ENCODE measurements around the gene POU6F1. TPM values are rescaled to one million over a fixed set of nuclear protein-coding genes. Genes with fewer than 3 reads are reported as not detected.
"Not testable (repeated sequence)": the region's sequence is repeated elsewhere in the genome, so short reads cannot be mapped to it uniquely, and the experiment has no call there.

POU6F1 gene
- 0.26 and 0.64 TPM in 2 replicates for total RNA-seq

- Histone ChIP-seq H3K27me3 (ENCODE audit: control insufficient read depth, insufficient read depth, low read length) (no peaks in the 10 kb centered on the region), H3K36me3 (ENCODE audit: control insufficient read depth, insufficient read depth, low read length) (no peaks in the 10 kb centered on the region), H3K4me3 (ENCODE audit: low read depth, low read length) (peak within 1 kb of the TSS; percentile 53)
- peak; percentile 54 for DNase-seq (ENCODE audit: low read depth)
- peak; percentile 61 for TF ChIP-seq CTCF (IDR thresholded peaks at IDR 0.05; ENCODE audit: insufficient read depth, low read length, severe bottlenecking)
- no peak for FAIRE-seq
Observed at GRCh38 chr12:51217968-51218606, at the start of gene POU6F1. POU6F1 (minus strand) TSS chr12:51218062; CDS start chr12:51206836, 11,226 bp downstream.

DNA sequence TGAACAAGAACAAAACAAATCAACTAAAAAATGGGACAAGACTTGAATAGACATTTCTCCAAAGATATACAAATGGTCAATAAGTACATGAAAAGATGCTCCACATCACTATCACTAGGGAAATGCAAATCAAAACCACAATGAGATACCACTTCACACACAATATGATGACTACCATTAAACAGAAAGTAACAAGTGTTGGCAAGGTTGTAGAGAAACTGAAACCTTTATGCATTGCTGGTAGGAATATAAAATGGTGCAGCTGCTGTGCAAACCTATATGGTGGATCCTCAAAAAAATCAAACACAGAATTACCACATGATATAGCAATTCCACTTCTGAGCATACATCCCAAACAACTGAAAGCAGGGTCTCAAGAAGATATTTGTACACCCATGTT, 47.2 kb upstream of the POU6F1 start:
- DNase-seq (ENCODE audit: low read depth) (no peak), FAIRE-seq (no peak)
- TF ChIP-seq CTCF (IDR thresholded peaks at IDR 0.05; ENCODE audit: insufficient read depth, low read length, severe bottlenecking): no peak
- Histone ChIP-seq H3K4me3 (ENCODE audit: low read depth, low read length) (no peak overlapping the region), H3K36me3 (ENCODE audit: control insufficient read depth, insufficient read depth, low read length) (peaks cover 1% of the 10 kb centered on the region), H3K27me3 (ENCODE audit: control insufficient read depth, insufficient read depth, low read length) (no peaks in the 10 kb centered on the region)

DNA sequence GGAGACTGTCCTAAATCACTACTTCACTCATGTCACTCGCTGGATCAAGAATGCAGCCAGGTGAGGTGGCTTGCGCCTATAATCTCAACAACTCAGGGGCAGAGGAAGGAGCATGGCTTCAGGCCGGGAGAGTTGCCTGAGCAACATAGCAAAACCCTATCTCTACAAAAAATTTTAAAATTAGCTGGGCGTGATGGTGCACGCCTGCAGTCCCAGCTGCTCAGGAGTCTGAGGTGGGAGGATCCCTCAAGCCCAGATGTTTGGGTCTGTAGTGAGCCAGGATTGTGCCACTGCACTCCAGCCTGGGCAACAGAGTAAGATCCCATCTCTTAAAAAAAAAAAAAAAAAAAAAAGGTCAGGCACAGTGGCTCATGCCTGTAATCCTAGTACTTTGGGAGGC, 46.4 kb upstream of the POU6F1 start:
- H3K27me3 ChIP-seq (ENCODE audit: control insufficient read depth, insufficient read depth, low read length): no peaks in the 10 kb centered on the region
- no peak overlapping the region for H3K4me3 ChIP-seq (ENCODE audit: low read depth, low read length)
- no peak for TF ChIP-seq CTCF (IDR thresholded peaks at IDR 0.05; ENCODE audit: insufficient read depth, low read length, severe bottlenecking)
- DNase-seq (ENCODE audit: low read depth) (no peak), FAIRE-seq (no peak)
- H3K36me3 ChIP-seq (ENCODE audit: control insufficient read depth, insufficient read depth, low read length): peaks cover 1% of the 10 kb centered on the region

- no peak overlapping the region for H3K4me3 ChIP-seq (ENCODE audit: low read depth, low read length)
- FAIRE-seq: no peak
- TF ChIP-seq CTCF (IDR thresholded peaks at IDR 0.05; ENCODE audit: insufficient read depth, low read length, severe bottlenecking): no peak
- no peaks in the 10 kb centered on the region for H3K27me3 ChIP-seq (ENCODE audit: control insufficient read depth, insufficient read depth, low read length)
- no peak for DNase-seq (ENCODE audit: low read depth)
- peaks cover 1% of the 10 kb centered on the region for H3K36me3 ChIP-seq (ENCODE audit: control insufficient read depth, insufficient read depth, low read length)
Observed at GRCh38 chr12:51263341-51263740, 45.5 kb upstream of the POU6F1 start.

DNA sequence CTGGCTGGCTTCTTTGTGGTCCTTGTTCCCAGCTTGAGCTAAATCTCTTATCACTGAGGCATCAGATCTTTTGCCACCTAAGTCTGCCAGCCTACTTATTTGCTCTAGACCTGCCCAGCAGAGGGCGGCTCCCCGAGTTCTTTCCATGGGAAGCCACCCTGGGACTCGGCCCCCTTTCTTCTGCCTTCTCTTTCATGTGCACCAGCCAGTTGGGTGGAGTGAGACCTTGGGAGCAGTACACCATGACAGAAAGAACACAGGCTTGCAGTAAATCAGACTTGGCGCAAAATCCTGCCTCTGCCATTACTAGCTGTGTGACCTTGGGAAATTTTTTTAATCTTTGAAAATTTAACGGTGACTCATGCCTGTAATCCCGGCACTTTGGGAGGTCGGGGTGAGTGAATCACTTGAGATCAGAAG, 44.9 kb upstream of the POU6F1 start:
- DNase-seq (ENCODE audit: low read depth): peak; percentile 29
- peaks cover 1% of the 10 kb centered on the region for H3K36me3 ChIP-seq (ENCODE audit: control insufficient read depth, insufficient read depth, low read length)
- no peak for FAIRE-seq

GRCh38 chr12:51259600-51259999, 41.7 kb upstream of the POU6F1 start:
- not testable (repeated sequence) for H3K27me3 ChIP-seq (ENCODE audit: control insufficient read depth, insufficient read depth, low read length); H3K36me3 ChIP-seq (ENCODE audit: control insufficient read depth, insufficient read depth, low read length); FAIRE-seq; DNase-seq (ENCODE audit: low read depth); H3K4me3 ChIP-seq (ENCODE audit: low read depth, low read length)

More for the DNA sequence above, 44.9 kb upstream of the POU6F1 start:
- peak; percentile 44 for TF ChIP-seq CTCF (IDR thresholded peaks at IDR 0.05; ENCODE audit: insufficient read depth, low read length, severe bottlenecking)
- Histone ChIP-seq H3K4me3 (ENCODE audit: low read depth, low read length) (no peak overlapping the region), H3K27me3 (ENCODE audit: control insufficient read depth, insufficient read depth, low read length) (no peaks in the 10 kb centered on the region)
